Motor neuron (in vitro differentiated cells): ENCODE results near the gene CC2D1A. TPM values are rescaled to one million over a fixed set of nuclear protein-coding genes. Genes with fewer than 3 reads are reported as not detected.

Experiments
- ATAC-seq, 8 experiments: fragments of 200-7000 bp; cut with Tn5 transposase; replicated peaks in 6 of 8; 2 replicates each; pipeline ENCODE4 v1.8.0; 2021; ENCODE audit warnings: mild to moderate bottlenecking in 8 of 8, moderate library complexity in 8 of 8
- H3K27ac ChIP-seq, 2 donors: fragments of 250-450 bp; sonication (Bioruptor Pico); 2 replicates each; pipeline ENCODE4 v1.9.0; 2021; ENCODE audit warnings: antibody characterized with exemption in 2 of 2, mild to moderate bottlenecking in 2 of 2, moderate library complexity in 1 of 2
- H3K4me1 ChIP-seq, 2 donors: fragments of 250-450 bp; sonication (Bioruptor Pico); replicated peaks in 1 of 2; 2 replicates each; pipeline ENCODE4 v1.6.1; 2021; ENCODE audit warnings: antibody characterized with exemption in 2 of 2, mild to moderate bottlenecking in 2 of 2, moderate library complexity in 1 of 2
- H3K4me3 ChIP-seq, 5 donors: fragments of 250-450 bp; sonication (Bioruptor Pico); 2 replicates each; pipeline ENCODE4 v1.9.0; 2021; ENCODE audit warnings: antibody characterized with exemption in 5 of 5, mild to moderate bottlenecking in 5 of 5, moderate library complexity in 4 of 5
- WGBS, 10 experiments: fragments of 450-650 bp; shearing (Covaris generic); methylation state at CpG; one replicate each; pipeline ENCODE4 v1.0.0; 2022; 5-methylcytosine and 5-hydroxymethylcytosine counted together
- in situ Hi-C, 9 experiments: fragments of 400-800 bp; cut with MboI; loops; one replicate each; pipeline ENCODE4 v1.15.0; 2021; ENCODE audit warnings: low sequenced_read_pairs in 9 of 9, low pct_unique_long_range_greater_than_20kb in 2 of 9; ENCODE audit not compliant: unreplicated experiment in 9 of 9
- total RNA-seq, 8 experiments: library from RNA; unstranded; fragments of 300-600 nt; gene quantifications; 2 replicates each; pipeline versions ENCODE4 v1.2.3 to v1.2.4, GENCODE V29; 2022

The CC2D1A gene
- total RNA-seq, 8 experiments from 2014 or later, result 7.6 to 32.5 (median 10.1) TPM

DNA sequence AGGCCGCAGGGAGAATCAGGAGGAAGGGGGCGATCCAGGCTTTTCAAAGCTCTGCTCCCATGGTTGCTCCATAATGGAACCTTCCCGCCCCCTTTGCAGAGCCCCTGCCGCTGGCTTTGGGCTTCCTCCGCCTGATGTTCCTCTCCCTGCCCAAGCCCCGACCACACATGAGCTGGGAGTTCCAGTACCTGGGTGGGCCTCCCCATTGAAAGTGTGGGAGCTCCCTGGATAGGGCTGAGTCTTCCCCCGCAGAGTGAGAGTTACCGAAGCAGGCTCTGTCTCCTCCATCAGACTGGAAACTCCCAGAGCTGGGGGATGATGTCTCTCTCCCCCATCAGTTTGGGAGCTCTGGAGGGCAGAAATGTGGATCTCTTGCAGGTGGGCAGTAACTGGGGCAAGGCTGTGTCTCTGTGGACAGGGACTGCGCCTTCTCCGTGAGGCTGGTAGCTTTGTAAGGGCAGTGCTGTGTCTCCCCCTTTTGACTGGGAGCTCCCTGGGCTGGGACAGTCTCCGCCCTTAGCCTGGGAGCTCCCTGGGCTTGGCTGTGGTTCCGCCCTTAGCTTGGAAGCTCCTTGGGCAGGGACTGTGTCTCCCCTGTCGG is 47.0 kb downstream of the CC2D1A start:
- peak overlapping the region; percentile 65 to 85 (median 71) for H3K4me3 ChIP-seq
- H3K27ac ChIP-seq, result peak overlapping the region; percentile 93 to 95
- H3K4me1 ChIP-seq, result peaks cover 6 to 8% of the 10 kb centered on the region in 2 donors
- peak in 3 of 8 experiments; percentile 42 to 66 (median 54) for ATAC-seq
- in situ Hi-C loops, result no loop called here
- WGBS, 10 experiments, result 10 to 38% (median 27%) methylated on average over 2 to 4 of the region's 13 CpGs; no CpG with 5 or more reads in 7 of the 10 experiments

GRCh38 chr19:13954185-13954584 is 48.2 kb downstream of the CC2D1A start:
- H3K4me3 ChIP-seq, result no peak overlapping the region
- in situ Hi-C loops, result no loop called here
- H3K4me1 ChIP-seq, result peaks cover 6 to 8% of the 10 kb centered on the region in 2 donors
- H3K27ac ChIP-seq, result no peak overlapping the region
- ATAC-seq, result no peak
- 60 to 100% (median 95%) methylated on average over 1 to 8 of the region's 15 CpGs; no CpG with 5 or more reads in 6 of the 10 experiments for WGBS, 10 experiments

DNA sequence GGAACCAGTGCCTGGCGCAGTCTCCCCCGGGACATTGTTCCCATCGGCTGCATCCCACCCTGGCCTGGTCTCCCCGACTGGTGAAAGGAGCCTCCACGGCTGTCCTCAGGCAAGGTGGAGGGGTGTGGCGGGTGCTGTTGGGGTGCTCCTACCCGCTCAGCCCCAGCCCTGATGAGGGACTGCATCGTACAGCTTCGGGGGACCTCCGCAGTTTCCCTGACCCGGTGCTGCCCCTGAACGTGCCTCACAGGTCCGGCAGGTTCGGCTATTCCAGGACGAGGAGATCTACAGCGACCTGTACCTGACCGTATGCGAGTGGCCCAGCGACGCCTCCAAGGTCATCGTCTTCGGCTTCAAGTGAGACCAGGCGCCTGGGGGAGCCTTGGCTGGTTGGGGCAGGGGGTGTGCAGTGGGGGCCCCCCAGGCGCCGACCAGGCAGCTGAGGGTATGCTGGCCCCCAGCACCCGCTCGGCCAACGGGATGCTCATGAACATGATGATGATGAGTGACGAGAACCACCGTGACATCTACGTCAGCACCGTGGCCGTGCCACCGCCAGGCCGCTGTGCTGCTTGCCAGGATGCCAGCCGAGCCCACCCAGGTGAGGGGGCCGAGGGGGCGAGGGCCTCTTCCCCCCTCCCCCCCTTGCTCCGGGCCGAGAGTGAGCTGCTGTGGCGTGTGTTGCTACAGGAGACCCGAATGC is 49.8 kb downstream of the CC2D1A start:
- H3K27ac ChIP-seq, result no peak overlapping the region
- ATAC-seq, result no peak
- peaks cover 6 to 8% of the 10 kb centered on the region in 2 donors for H3K4me1 ChIP-seq
- H3K4me3 ChIP-seq, result no peak overlapping the region
- in situ Hi-C loops, result no loop called here
- WGBS, 10 experiments, result 81 to 100% (median 96%) methylated on average over 1 to 9 of the region's 42 CpGs; no CpG with 5 or more reads in 4 of the 10 experiments

DNA sequence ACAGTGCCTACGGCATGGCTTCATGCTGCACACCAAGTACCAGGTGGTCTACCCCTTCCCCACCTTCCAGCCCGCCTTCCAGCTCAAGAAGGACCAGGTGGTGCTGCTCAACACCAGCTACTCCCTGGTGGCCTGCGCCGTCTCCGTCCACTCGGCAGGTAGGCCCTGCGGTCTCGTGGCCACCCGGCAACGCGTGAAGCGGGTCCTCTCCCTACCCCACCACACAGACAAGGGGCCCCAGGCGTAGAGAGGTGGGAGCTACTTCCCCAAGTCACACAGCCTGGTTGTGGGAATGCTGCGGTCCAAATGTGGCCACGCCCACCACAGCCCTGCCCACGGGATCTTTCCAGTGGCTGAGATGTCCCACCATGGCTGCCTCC is 50.4 kb downstream of the CC2D1A start:
- peaks cover 6 to 8% of the 10 kb centered on the region in 2 donors for H3K4me1 ChIP-seq
- ATAC-seq, result no peak
- WGBS, 10 experiments, result 80 to 94% (median 92%) methylated on average over 1 to 5 of the region's 16 CpGs; no CpG with 5 or more reads in 5 of the 10 experiments
- H3K27ac ChIP-seq, result no peak overlapping the region
- no peak overlapping the region for H3K4me3 ChIP-seq
- in situ Hi-C loops, result no loop called here

DNA sequence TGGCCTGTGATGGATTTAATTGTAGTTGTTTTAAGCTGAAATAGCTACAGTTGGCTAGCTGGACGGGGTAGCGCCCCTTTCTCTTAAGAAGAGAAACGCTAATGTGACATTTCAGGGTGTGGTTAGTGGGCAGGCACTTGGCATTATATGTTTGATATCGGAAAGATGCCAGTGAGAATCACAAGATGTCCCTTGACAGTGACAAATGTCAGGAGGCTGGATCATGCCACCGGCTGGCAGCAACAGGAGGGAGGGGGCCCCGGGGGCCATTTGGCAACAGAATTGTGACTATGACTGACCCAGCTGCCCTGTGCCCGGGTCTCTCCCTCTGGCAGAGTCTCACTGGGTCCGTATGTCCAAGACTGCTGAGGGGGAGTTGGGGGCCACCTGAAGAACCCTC is 51.0 kb downstream of the CC2D1A start:
- no peak overlapping the region for H3K4me3 ChIP-seq
- 58 to 100% (median 78%) methylated on average over 3 to 6 of the region's 8 CpGs; no CpG with 5 or more reads in 5 of the 10 experiments for WGBS, 10 experiments
- no peak for ATAC-seq
- in situ Hi-C loops, result no loop called here
- H3K27ac ChIP-seq, result no peak overlapping the region
- H3K4me1 ChIP-seq, result peaks cover 6 to 11% of the 10 kb centered on the region in 2 donors

DNA sequence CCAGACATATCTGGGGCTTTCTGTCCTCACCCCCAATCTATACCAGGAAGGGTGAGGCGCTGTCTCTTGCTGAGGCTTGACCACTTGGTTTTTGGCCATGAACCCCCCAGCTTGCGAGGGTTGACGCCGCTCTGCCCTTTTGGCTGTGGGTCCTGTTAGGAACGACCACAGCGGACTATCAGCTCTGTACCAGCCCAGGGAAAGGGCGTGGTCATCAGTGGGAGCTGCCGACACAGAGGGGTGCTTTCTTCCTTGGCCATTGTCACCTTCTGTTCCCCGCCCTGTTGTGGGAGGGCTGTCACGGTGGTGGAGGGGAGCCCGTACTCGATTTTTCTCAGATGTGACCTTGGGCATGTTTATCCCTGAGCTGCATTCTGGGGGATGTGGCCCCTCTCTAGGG is 52.0 kb downstream of the CC2D1A start:
- 70 to 100% (median 90%) methylated on average over 1 to 6 of the region's 12 CpGs; no CpG with 5 or more reads in 7 of the 10 experiments for WGBS, 10 experiments
- no peak for ATAC-seq
- H3K27ac ChIP-seq, result no peak overlapping the region
- no peak overlapping the region for H3K4me3 ChIP-seq
- H3K4me1 ChIP-seq, result peaks cover 6 to 13% of the 10 kb centered on the region in 2 donors
- in situ Hi-C loops, result no loop called here

GRCh38 chr19:13959141-13959961 is 53.4 kb downstream of the CC2D1A start:
- no peak overlapping the region for H3K27ac ChIP-seq
- in situ Hi-C loops, result no loop called here
- no peak overlapping the region for H3K4me3 ChIP-seq
- ATAC-seq, result peak in 2 of 8 experiments; percentile 3 to 7
- peaks cover 0 to 8% of the 10 kb centered on the region in 2 donors for H3K4me1 ChIP-seq
- WGBS, 10 experiments, result 70% methylated on average over 2 of the region's 41 CpGs; no CpG with 5 or more reads in 9 of the 10 experiments

DNA sequence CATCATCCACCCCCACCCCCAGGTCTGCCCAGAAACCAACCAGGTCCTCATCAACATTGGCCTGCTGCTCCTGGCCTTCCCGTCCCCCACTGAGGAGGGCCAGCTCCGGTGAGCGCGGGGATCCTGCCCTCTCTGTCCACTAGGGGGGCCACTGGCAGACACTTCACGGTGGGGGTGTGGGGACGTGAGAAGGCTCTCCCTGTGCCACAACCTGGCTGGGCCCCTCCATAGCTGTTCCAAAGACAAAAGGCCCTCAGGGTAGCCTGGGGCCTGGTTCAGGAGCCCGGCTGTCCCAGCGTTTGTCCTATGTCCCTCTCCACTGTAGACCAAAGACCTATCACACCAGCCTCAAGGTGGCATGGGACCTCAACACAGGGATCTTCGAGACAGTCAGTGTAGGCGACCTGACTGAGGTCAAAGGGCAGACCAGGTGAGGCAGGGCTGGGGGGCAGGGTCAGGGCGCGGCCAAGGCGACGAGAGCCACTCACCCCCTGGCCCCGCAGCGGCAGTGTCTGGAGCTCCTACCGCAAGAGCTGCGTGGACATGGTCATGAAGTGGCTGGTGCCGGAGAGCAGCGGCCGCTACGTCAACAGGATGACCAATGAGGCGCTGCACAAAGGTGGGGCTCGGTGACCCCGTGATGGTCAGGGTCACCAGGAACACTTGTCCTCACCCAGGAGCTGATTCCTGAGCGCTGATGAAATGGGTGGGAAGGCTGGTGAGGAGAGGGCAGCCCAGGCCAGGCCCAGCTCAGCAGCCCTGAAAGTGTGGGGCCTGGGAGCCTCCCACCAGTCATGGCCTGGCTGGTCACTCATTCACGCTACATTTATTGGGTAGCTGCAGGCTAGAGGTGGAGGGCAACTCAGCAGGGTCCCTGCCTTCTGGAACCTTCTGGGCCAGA is 54.2 kb downstream of the CC2D1A start:
- WGBS, 10 experiments, result 60 to 100% (median 80%) methylated on average over 1 to 2 of the region's 27 CpGs; no CpG with 5 or more reads in 6 of the 10 experiments
- Histone ChIP-seq H3K4me3 (no peak overlapping the region), H3K4me1 (peaks cover 0 to 8% of the 10 kb centered on the region in 2 donors), H3K27ac (no peak overlapping the region)
- in situ Hi-C loops, result no loop called here
- ATAC-seq, result peak in 7 of 8 experiments; percentile 6 to 54 (median 17)

DNA sequence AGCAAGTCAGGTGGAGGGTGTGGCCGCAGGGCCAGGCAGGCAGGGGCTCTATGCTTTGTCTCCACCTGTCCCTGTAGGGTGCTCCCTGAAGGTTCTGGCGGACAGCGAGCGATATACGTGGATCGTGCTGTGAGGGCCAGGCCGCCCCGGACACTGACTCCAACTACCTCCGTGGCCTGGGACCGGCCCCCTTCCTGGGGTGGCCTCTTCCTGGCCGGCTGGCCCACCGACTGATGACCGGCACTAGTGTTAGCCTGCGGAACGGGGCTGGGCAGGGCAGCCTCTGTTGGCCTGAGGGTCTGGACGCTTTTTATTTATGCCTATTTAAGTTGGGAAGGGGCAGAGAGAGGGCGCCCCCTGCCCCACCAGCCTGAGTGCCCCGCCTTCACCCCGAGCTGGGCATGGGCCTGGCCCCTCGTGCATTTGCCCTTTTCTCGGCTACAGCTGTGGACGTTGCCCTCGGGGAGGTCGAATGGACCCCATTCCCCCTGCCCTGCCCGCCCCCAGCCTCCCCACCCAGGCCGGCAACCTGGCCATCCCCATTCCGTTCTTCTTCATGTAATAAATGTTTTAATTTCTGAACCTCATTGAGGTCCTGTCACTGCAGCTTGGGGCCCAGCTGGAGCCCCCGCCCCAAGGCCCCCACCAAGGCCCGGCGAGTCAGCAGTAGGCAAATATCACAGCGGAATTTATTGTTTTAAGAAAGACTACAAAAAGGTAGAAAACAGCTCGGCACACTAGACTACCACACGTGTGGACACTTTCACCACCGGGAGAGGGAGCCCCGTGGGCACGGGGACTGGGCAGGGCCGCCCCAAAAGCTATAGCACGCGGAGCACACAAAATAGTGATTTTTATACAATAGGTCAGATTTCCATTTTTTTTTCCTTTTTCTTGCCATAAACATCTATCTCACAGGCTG is 55.1 kb downstream of the CC2D1A start:
- Histone ChIP-seq H3K4me3 (no peak overlapping the region), H3K27ac (no peak overlapping the region), H3K4me1 (peaks cover 0 to 8% of the 10 kb centered on the region in 2 donors)
- ATAC-seq, result peak in 4 of 8 experiments; percentile 2 to 5 (median 4)
- in situ Hi-C loops, result no loop called here
- WGBS, 10 experiments, result 87 to 91% (median 90%) methylated on average over 2 to 11 of the region's 39 CpGs; no CpG with 5 or more reads in 5 of the 10 experiments

DNA sequence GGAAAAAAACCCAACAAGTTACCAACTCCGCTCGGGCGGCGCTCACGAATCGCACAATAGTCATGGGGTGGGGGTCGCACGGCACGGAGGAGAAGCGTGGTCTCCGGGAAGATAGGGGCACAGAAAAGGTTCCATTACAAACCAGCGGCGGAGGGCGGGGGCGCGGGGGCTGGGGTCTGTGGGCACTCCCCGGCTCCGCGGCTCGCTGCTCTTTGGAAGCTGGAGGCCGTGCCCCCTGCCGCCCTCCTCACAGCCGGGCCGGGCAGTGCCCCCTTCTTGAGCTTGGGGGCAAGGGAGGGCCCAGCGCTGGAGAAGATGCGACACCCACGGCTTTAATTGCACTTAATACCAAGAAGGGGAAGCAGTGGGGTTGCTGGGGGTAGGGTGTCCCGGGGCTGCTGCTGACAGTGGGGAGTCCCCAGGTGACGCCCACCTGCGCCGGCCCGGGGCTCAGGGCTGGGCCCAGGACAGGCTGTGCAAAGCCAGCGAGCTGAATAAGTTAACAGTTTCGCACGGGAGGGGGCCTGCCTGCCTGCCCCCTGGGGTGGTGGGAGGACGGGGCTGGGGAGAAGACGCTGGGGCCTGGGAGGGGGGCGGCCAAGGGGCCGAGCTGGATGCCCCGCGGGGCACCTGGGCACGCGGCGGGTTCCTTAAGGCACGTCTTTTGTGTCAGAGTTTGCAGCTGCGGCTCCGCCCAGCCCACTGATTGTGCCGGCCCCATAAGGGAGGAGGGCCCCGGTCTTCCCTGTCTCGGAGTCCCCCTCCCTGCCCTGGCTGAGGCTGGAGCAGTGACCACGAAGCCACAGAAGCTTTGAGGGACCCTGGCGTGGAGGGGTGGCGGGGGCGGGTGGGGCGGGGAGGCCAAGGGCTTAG is 56.1 kb downstream of the CC2D1A start:
- H3K27ac ChIP-seq, result peak overlapping the region in 1 of 2 donors; percentile 44
- 84 to 100% methylated on average over 1 to 5 of the region's 55 CpGs; no CpG with 5 or more reads in 8 of the 10 experiments for WGBS, 10 experiments
- no peak overlapping the region for H3K4me3 ChIP-seq
- ATAC-seq, result peak in 4 of 8 experiments; percentile 44 to 65 (median 54)
- H3K4me1 ChIP-seq, result peaks cover 0 to 8% of the 10 kb centered on the region in 2 donors
- in situ Hi-C loops, result no loop called here
